ENCODE data around the gene SMIM38. TPM values are rescaled to one million over a fixed set of nuclear protein-coding genes. Genes with fewer than 3 reads are reported as not detected.

Gene SMIM38
- total RNA-seq, 4 donors from 2014 or later, result 2.9 to 10.1 TPM; not detected in 2

GRCh38 chr11:69129647-69130046, 26.1 kb upstream of the SMIM38 start:
- intact Hi-C loops (cut with DNase I; ENCODE audit: low total_unique reads), result no loop called here

GRCh38 chr11:69130654-69131053, 25.1 kb upstream of the SMIM38 start:
- H3K27ac ChIP-seq, result no peak overlapping the region
- no peaks in the 10 kb centered on the region for H3K36me3 ChIP-seq
- no peak overlapping the region for H3K4me3 ChIP-seq
- H3K4me1 ChIP-seq, result peaks cover 0 to 4% (median 2%) of the 10 kb centered on the region in 4 donors
- no peak for DNase-seq
- in situ Hi-C loops (cut with MboI; ENCODE audit: low pct_ligation_motif_present in 1 of 4, low pct_unique_long_range_greater_than_20kb in 1 of 4, low sequenced_read_pairs in 3 of 4), result loop anchor here in 1 of 4 donors (25.0 kb wide), 1 partner anchor 107 kb away; no protein-coding TSS in a partner anchor
- H3K27me3 ChIP-seq, result no peaks in the 10 kb centered on the region
- intact Hi-C loops (cut with DNase I; ENCODE audit: low total_unique reads), result no loop called here
- TF ChIP-seq EP300 (IDR thresholded peaks at IDR 0.05; ENCODE audit: low read depth) (no peak), POLR2A (IDR thresholded peaks at IDR 0.05) (no peak), CTCF (IDR thresholded peaks at IDR 0.05) (no peak), POLR2AphosphoS5 (IDR thresholded peaks at IDR 0.05) (no peak)
- WGBS, 2 donors (ENCODE audit: low coverage in 1 of 2), result 80 to 86% methylated on average over 3 to 9 of the region's 9 CpGs
- no peaks in the 10 kb centered on the region for H3K9me3 ChIP-seq

More at GRCh38 chr11:69129647-69130046, 26.1 kb upstream of the SMIM38 start:
- Histone ChIP-seq H3K36me3 (no peaks in the 10 kb centered on the region), H3K4me3 (no peak overlapping the region), H3K4me1 (peaks cover 0 to 4% (median 2%) of the 10 kb centered on the region in 4 donors), H3K9me3 (no peaks in the 10 kb centered on the region), H3K27me3 (no peaks in the 10 kb centered on the region), H3K27ac (no peak overlapping the region)
- TF ChIP-seq CTCF (IDR thresholded peaks at IDR 0.05) (no peak), EP300 (IDR thresholded peaks at IDR 0.05; ENCODE audit: low read depth) (no peak), POLR2A (IDR thresholded peaks at IDR 0.05) (no peak), POLR2AphosphoS5 (IDR thresholded peaks at IDR 0.05) (no peak)
- 98% methylated on average over 7 of the region's 7 CpGs; no CpG with 5 or more reads in 1 of the 2 donors for WGBS, 2 donors (ENCODE audit: low coverage in 1 of 2)
- in situ Hi-C loops (cut with MboI; ENCODE audit: low pct_ligation_motif_present in 1 of 4, low pct_unique_long_range_greater_than_20kb in 1 of 4, low sequenced_read_pairs in 3 of 4), result loop anchor here in 2 of 4 donors (10.0 to 25.0 kb wide), 2 partner anchors 108 to 525 kb away; no protein-coding TSS in a partner anchor
- no peak for DNase-seq

GRCh38 chr11:69131121-69131566, 24.6 kb upstream of the SMIM38 start:
- TF ChIP-seq CTCF (IDR thresholded peaks at IDR 0.05) (no peak), POLR2A (IDR thresholded peaks at IDR 0.05) (no peak), POLR2AphosphoS5 (IDR thresholded peaks at IDR 0.05) (no peak), EP300 (IDR thresholded peaks at IDR 0.05; ENCODE audit: low read depth) (no peak)
- H3K4me3 ChIP-seq, result no peak overlapping the region
- H3K4me1 ChIP-seq, result peaks cover 0 to 4% (median 2%) of the 10 kb centered on the region in 4 donors
- intact Hi-C loops (cut with DNase I; ENCODE audit: low total_unique reads) (no loop called here), in situ Hi-C loops (cut with MboI; ENCODE audit: low pct_ligation_motif_present in 1 of 4, low pct_unique_long_range_greater_than_20kb in 1 of 4, low sequenced_read_pairs in 3 of 4) (loop anchor here in 1 of 4 donors (25.0 kb wide), 1 partner anchor 106 kb away; no protein-coding TSS in a partner anchor)
- no peak for DNase-seq
- H3K9me3 ChIP-seq, result no peaks in the 10 kb centered on the region
- WGBS, 2 donors (ENCODE audit: low coverage in 1 of 2), result 68% methylated on average over 10 of the region's 11 CpGs; no CpG with 5 or more reads in 1 of the 2 donors
- no peaks in the 10 kb centered on the region for H3K36me3 ChIP-seq
- H3K27me3 ChIP-seq, result no peaks in the 10 kb centered on the region
- no peak overlapping the region for H3K27ac ChIP-seq

- Histone ChIP-seq H3K36me3 (no peaks in the 10 kb centered on the region), H3K27me3 (no peaks in the 10 kb centered on the region), H3K27ac (no peak overlapping the region), H3K4me3 (no peak overlapping the region), H3K4me1 (peaks cover 0 to 4% (median 2%) of the 10 kb centered on the region in 4 donors), H3K9me3 (no peaks in the 10 kb centered on the region)
- peak; percentile 69 to 94 (median 81) for TF ChIP-seq CTCF (IDR thresholded peaks at IDR 0.05)
- TF ChIP-seq POLR2AphosphoS5 (IDR thresholded peaks at IDR 0.05), result no peak
- WGBS, 2 donors (ENCODE audit: low coverage in 1 of 2), result 50% methylated on average over 15 of the region's 15 CpGs; no CpG with 5 or more reads in 1 of the 2 donors
- in situ Hi-C loops (cut with MboI; ENCODE audit: low pct_ligation_motif_present in 1 of 4, low pct_unique_long_range_greater_than_20kb in 1 of 4, low sequenced_read_pairs in 3 of 4) (loop anchor here in 1 of 4 donors (25.0 kb wide), 1 partner anchor 106 kb away; no protein-coding TSS in a partner anchor), intact Hi-C loops (cut with DNase I; ENCODE audit: low total_unique reads) (no loop called here)
- DNase-seq, result peak; percentile 85
Measured at GRCh38 chr11:69131644-69132300, 24.0 kb upstream of the SMIM38 start.
